Osteoblast (primary cell): ENCODE data around the gene NOS1AP. TPM values are rescaled to one million over a fixed set of nuclear protein-coding genes. Genes with fewer than 3 reads are reported as not detected.

Source experiments
- DNase-seq: peaks from one replicate; pipeline ENCODE4 v3.0.0; 2011; ENCODE audit warnings: low spot score, mixed read lengths; ENCODE audit not compliant: insufficient read length; ENCODE audit errors: missing footprints
- H2AFZ ChIP-seq: 2 replicates; pipeline ENCODE4 v1.6.0; 2011; ENCODE audit warnings: mild to moderate bottlenecking, low read length
- H3K27ac ChIP-seq: 2 replicates; pipeline ENCODE4 v1.5.1; 2011; ENCODE audit warnings: mild to moderate bottlenecking, low read depth, low read length, moderate library complexity
- H3K27me3 ChIP-seq: 2 replicates; pipeline ENCODE4 v1.6.0; 2012; ENCODE audit warnings: mild to moderate bottlenecking, control low read depth, inconsistent platforms, low read length, moderate library complexity; ENCODE audit not compliant: insufficient read depth
- H3K36me3 ChIP-seq: 2 replicates; pipeline ENCODE4 v1.5.1; 2011; ENCODE audit warnings: mild to moderate bottlenecking, low read length, control low read depth, moderate library complexity; ENCODE audit not compliant: insufficient read depth
- H3K4me1 ChIP-seq: 2 replicates; pipeline ENCODE4 v1.5.1; 2011; ENCODE audit warnings: mild to moderate bottlenecking, low read length, control low read depth, moderate library complexity; ENCODE audit not compliant: insufficient read depth
- H3K4me2 ChIP-seq: 2 replicates; pipeline ENCODE4 v1.6.0; 2011; ENCODE audit warnings: mild to moderate bottlenecking, low read length; ENCODE audit not compliant: insufficient read depth
- H3K4me3 ChIP-seq: fragments of 200-600 bp; sonication (generic); 3 replicates; pipeline ENCODE4 v1.5.1; 2012; ENCODE audit warnings: mild to moderate bottlenecking, low read length, inconsistent platforms; ENCODE audit not compliant: insufficient read depth
- H3K79me2 ChIP-seq: 2 replicates; pipeline ENCODE4 v1.6.0; 2012; ENCODE audit warnings: mild to moderate bottlenecking, low read length, control low read depth, inconsistent platforms; ENCODE audit not compliant: insufficient read depth
- H3K9me3 ChIP-seq: 2 replicates; pipeline ENCODE4 v1.5.1; 2011; ENCODE audit warnings: low read depth, low read length, control low read depth
- H4K20me1 ChIP-seq: 2 replicates; pipeline ENCODE4 v1.6.0; 2012; ENCODE audit warnings: mild to moderate bottlenecking, low read length, control low read depth; ENCODE audit not compliant: insufficient read depth
- total RNA-seq: library from RNA; depleted of rRNA; stranded (reverse); fragments of >200 nt; gene quantifications from 2 replicates; pipeline ENCODE4 v1.2.3, GENCODE V29; 2012
- TF ChIP-seq, protein P1 (sequence below): IDR thresholded peaks from 2 replicates; pipeline ENCODE4 v1.5.1; 2011; ENCODE audit warnings: mild to moderate bottlenecking, low read depth, low read length, moderate library complexity; ENCODE audit errors: extremely low read depth

Gene NOS1AP
- total RNA-seq, 1 donor = not detected

DNA sequence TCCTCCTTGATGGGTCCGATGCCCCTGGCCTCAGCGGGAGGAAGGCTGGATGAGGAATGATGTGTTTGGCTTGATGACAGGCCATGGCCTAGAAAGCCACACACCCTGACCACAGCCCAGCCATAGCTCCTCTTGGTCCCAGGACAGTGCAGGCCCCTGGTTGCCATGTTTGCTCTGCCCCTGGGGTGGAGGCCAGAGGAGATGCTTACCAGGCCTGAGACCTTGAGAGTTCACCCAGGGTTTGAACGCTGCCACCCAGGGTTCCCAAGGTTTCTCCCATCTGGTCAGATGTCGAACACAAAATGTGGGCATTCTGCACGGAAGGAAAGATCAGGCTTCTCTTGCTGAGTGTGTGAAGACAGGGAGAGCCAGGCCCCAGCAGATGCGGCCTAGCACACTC lies 314.6 kb downstream of the NOS1AP start:
- H4K20me1 ChIP-seq = no peaks in the 10 kb centered on the region
- TF ChIP-seq, protein P1, sequence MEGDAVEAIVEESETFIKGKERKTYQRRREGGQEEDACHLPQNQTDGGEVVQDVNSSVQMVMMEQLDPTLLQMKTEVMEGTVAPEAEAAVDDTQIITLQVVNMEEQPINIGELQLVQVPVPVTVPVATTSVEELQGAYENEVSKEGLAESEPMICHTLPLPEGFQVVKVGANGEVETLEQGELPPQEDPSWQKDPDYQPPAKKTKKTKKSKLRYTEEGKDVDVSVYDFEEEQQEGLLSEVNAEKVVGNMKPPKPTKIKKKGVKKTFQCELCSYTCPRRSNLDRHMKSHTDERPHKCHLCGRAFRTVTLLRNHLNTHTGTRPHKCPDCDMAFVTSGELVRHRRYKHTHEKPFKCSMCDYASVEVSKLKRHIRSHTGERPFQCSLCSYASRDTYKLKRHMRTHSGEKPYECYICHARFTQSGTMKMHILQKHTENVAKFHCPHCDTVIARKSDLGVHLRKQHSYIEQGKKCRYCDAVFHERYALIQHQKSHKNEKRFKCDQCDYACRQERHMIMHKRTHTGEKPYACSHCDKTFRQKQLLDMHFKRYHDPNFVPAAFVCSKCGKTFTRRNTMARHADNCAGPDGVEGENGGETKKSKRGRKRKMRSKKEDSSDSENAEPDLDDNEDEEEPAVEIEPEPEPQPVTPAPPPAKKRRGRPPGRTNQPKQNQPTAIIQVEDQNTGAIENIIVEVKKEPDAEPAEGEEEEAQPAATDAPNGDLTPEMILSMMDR = no peak
- DNase-seq = no peak
- no peak overlapping the region for H3K4me2 ChIP-seq
- H3K4me1 ChIP-seq = no peaks in the 10 kb centered on the region
- no peak overlapping the region for H3K27ac ChIP-seq
- H2AFZ ChIP-seq = no peak overlapping the region
- peaks cover 23% of the 10 kb centered on the region for H3K27me3 ChIP-seq
- H3K9me3 ChIP-seq = no peaks in the 10 kb centered on the region
- H3K4me3 ChIP-seq = no peak overlapping the region
- no peaks in the 10 kb centered on the region for H3K36me3 ChIP-seq
- H3K79me2 ChIP-seq = no peaks in the 10 kb centered on the region

DNA sequence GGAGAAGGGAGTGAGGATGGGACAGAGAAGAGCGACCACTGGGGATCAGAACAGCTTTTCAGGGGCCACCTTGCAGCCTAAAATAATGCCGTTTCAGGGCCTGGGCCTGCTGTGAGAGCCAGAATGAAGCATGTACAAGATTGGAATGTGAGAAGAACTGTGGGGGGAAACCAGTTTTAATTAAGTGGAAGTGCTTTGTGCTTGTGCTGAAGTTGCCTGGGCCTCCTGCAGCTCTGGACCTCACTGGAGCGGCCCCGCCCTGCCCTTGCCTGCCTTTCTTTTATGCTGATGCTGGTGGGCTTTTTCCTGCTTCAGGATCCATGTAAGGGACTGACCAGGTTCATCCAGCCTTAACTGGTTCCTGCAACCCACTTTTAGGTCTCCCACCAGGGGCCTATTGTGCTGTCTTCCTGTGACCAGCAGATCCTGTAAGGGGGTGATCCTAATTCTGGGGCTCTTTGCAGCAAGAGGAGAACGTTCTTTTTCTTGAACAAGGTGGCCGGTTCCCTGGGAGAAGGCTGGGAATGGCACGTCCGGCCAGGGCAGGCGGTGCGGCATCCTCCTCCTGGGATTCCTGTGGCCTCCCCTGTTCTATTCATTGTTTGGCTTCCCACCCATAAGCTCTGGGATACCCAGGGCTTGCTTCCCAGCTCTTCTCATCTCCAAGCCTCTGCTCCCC lies 315.2 kb downstream of the NOS1AP start:
- no peak overlapping the region for H3K4me2 ChIP-seq
- no peak for DNase-seq
- H3K27ac ChIP-seq = no peak overlapping the region

GRCh38 chr1:162385280-162385623 lies 315.8 kb downstream of the NOS1AP start:
- Histone ChIP-seq H3K4me1 (no peaks in the 10 kb centered on the region), H3K27ac (no peak overlapping the region), H3K36me3 (no peaks in the 10 kb centered on the region), H3K4me2 (no peak overlapping the region), H3K79me2 (no peaks in the 10 kb centered on the region), H3K4me3 (no peak overlapping the region), H3K9me3 (no peaks in the 10 kb centered on the region), H2AFZ (no peak overlapping the region), H3K27me3 (peaks cover 28% of the 10 kb centered on the region), H4K20me1 (no peaks in the 10 kb centered on the region)
- DNase-seq = no peak
- TF ChIP-seq, protein P1 = no peak

More for the DNA sequence above, 315.2 kb downstream of the NOS1AP start:
- no peaks in the 10 kb centered on the region for H3K36me3 ChIP-seq
- TF ChIP-seq, protein P1 = no peak
- H3K27me3 ChIP-seq = peaks cover 27% of the 10 kb centered on the region
- H2AFZ ChIP-seq = no peak overlapping the region
- H3K9me3 ChIP-seq = no peaks in the 10 kb centered on the region
- no peaks in the 10 kb centered on the region for H3K79me2 ChIP-seq
- no peaks in the 10 kb centered on the region for H3K4me1 ChIP-seq
- no peak overlapping the region for H3K4me3 ChIP-seq
- H4K20me1 ChIP-seq = no peaks in the 10 kb centered on the region

DNA sequence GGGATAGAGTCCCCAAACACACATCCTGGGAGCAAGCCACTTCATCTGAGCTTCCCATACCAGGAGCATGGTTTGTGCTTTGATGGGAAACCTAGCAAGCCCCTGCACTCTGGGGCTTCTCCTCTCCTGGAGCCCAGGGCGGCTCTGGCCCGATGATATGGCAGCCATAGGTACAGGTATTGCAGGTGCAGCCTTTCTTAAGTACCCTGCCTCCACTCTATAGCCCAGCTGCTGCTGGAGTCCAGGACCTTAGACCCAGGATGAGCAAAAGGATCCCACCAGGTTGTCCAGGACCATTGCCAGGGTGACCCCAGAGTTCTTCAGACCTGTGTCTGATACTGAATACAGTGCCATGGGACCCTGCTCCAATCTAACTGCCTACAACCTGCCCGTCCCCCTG lies 316.2 kb downstream of the NOS1AP start:
- H3K4me1 ChIP-seq = no peaks in the 10 kb centered on the region
- H3K4me2 ChIP-seq = no peak overlapping the region
- no peak overlapping the region for H2AFZ ChIP-seq
- TF ChIP-seq, protein P1 = no peak
- peaks cover 30% of the 10 kb centered on the region for H3K27me3 ChIP-seq
- no peaks in the 10 kb centered on the region for H4K20me1 ChIP-seq
- no peak overlapping the region for H3K4me3 ChIP-seq
- no peak overlapping the region for H3K27ac ChIP-seq
- H3K79me2 ChIP-seq = no peaks in the 10 kb centered on the region
- no peak for DNase-seq
- no peaks in the 10 kb centered on the region for H3K36me3 ChIP-seq
- no peaks in the 10 kb centered on the region for H3K9me3 ChIP-seq
